Lung (tissue), 12 donors: ENCODE data around the gene SBF2. TPM values are rescaled to one million over a fixed set of nuclear protein-coding genes. Genes with fewer than 3 reads are reported as not detected.
A peak's percentile ranks its signal among the peaks of the same experiment; 100 is the strongest.

ENCODE experiments used
- ATAC-seq: fragments of 200-7000 bp; cut with Tn5 transposase; one replicate; pipeline ENCODE4 v1.9.1; 2020; ENCODE audit warnings: moderate number of reproducible peaks; ENCODE audit not compliant: insufficient read depth, low FRiP score
- DNase-seq, 3 donors: peaks; one replicate each; pipeline ENCODE4 v3.0.0-alpha.2; 2013 to 2017
- H3K27ac ChIP-seq, 2 donors: one replicate each; pipeline ENCODE4 v1.5.1; 2013; ENCODE audit warnings: mild to moderate bottlenecking in 2 of 2, moderate library complexity in 2 of 2, control low read depth in 1 of 2, inconsistent platforms in 1 of 2, low read depth in 1 of 2, low read length in 1 of 2
- H3K27me3 ChIP-seq, 3 donors: one replicate each; pipeline ENCODE4 v1.5.1; 2013; ENCODE audit warnings: low read length in 2 of 3; ENCODE audit not compliant: control insufficient read depth in 3 of 3, insufficient read depth in 3 of 3
- H3K36me3 ChIP-seq, 4 donors: one replicate each; pipeline ENCODE4 v1.5.1; 2013; ENCODE audit warnings: low read length in 4 of 4, mild to moderate bottlenecking in 1 of 4, moderate library complexity in 1 of 4; ENCODE audit not compliant: control insufficient read depth in 4 of 4, insufficient read depth in 4 of 4
- H3K4me1 ChIP-seq, 5 donors: one replicate each; pipeline ENCODE4 v1.5.1; 2013; ENCODE audit warnings: low read length in 5 of 5, mild to moderate bottlenecking in 2 of 5, moderate library complexity in 1 of 5; ENCODE audit not compliant: control insufficient read depth in 5 of 5, insufficient read depth in 5 of 5
- H3K4me3 ChIP-seq: one replicate; pipeline ENCODE4 v1.5.1; 2013; ENCODE audit warnings: mild to moderate bottlenecking, control low read depth, moderate library complexity
- H3K9ac ChIP-seq, 2 donors: one replicate each; pipeline ENCODE4 v1.5.1; 2013; ENCODE audit warnings: low read length in 2 of 2, control low read depth in 1 of 2; ENCODE audit not compliant: insufficient read depth in 1 of 2
- H3K9me3 ChIP-seq, 4 donors: one replicate each; pipeline ENCODE4 v1.5.1; 2013; ENCODE audit warnings: low read length in 3 of 4, mild to moderate bottlenecking in 1 of 4, moderate library complexity in 1 of 4; ENCODE audit not compliant: control insufficient read depth in 4 of 4, insufficient read depth in 3 of 4
- CTCF ChIP-seq: IDR thresholded peaks from 2 replicates; pipeline ENCODE4 v1.5.1; 2012; ENCODE audit warnings: mild to moderate bottlenecking; ENCODE audit errors: control extremely low read depth, extremely low read depth
- WGBS, 2 donors: extraction: QIAGEN DNeasy Blood & Tissue Kit; methylation state at CpG; one replicate each; pipeline ENCODE4 v1.1.7; 2013; 5-methylcytosine and 5-hydroxymethylcytosine counted together
- polyA plus RNA-seq, 2 donors: library from polyadenylated mRNA; stranded (reverse); fragments of 200-250 nt; gene quantifications; one replicate each; pipeline ENCODE4 v1.2.1, GENCODE V29; 2013
- total RNA-seq, 2 donors: library from RNA; depleted of rRNA in 1 of 2; stranded (reverse); fragments of >200 nt in 1 of 2; gene quantifications; one replicate each; pipeline ENCODE4 v1.2.1, GENCODE V29; 2014 to 2021
- donor health status: control.
- donor health status: control.
- donor health status: Bipolar disorder and iron deficiency.
- donor health status: healthy.
- donor health status: DM: yes; HTN: yes; CAD: no.

The SBF2 gene
- total and polyA plus RNA-seq, 4 donors: 4.4 to 104 (median 24.9) TPM

DNA sequence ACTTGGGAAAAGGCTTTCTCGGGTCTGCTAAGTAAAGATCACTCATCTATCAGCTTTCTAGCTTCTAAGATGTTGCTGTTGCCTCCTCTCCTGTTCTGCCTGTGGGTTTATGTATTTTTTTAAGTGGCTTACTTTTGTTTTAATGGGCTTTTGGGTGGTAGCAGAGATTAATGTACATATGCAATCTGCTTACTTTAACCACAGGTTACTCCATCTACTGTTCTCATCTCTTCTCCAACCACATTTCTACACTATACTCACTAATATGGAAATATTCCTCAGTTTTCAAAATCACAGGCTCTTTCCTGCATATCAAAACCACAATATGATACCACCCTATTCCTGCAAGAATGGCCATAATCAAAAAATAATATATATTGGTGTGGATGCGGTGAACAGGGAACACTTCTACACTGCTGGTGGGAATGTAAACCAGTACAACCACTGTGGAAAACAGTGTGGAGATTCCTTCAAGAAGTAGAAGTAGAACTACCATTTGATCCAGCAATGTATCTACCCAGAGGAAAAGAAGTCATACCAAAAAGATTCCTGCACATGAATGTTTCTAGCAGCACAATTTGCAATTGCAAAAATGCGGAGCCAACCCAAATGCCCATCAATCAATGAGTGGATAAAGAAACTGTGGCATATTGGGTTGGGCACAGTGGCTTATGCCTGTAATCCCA lies 341.4 kb downstream of the SBF2 start:
- no peak for TF ChIP-seq CTCF
- Histone ChIP-seq H3K27me3 (no peaks in the 10 kb centered on the region), H3K4me3 (no peak overlapping the region), H3K9ac (peak overlapping the region in 1 of 2 donors; percentile 34), H3K9me3 (no peaks in the 10 kb centered on the region), H3K36me3 (peaks cover 0 to 3% (median 1%) of the 10 kb centered on the region in 4 donors), H3K4me1 (peaks cover 0 to 5% (median 0%) of the 10 kb centered on the region in 5 donors), H3K27ac (no peak overlapping the region)
- whole genome bisulfite sequencing, 2 donors: 96 to 99% methylated on average over 3 of the region's 3 CpGs
- DNase-seq: no peak
- ATAC-seq: no peak

GRCh38 chr11:9951807-9952206 lies 342.2 kb downstream of the SBF2 start:
- H3K27me3 ChIP-seq: no peaks in the 10 kb centered on the region
- no peaks in the 10 kb centered on the region for H3K9me3 ChIP-seq
- no peak for TF ChIP-seq CTCF
- H3K36me3 ChIP-seq: peaks cover 0 to 6% (median 2%) of the 10 kb centered on the region in 4 donors
- no peak overlapping the region for H3K4me3 ChIP-seq
- peaks cover 0 to 5% (median 0%) of the 10 kb centered on the region in 5 donors for H3K4me1 ChIP-seq
- ATAC-seq (no peak), DNase-seq (peak; percentile 35 to 64 (median 61))
- no peak overlapping the region for H3K9ac ChIP-seq
- WGBS, 2 donors: 55 to 89% methylated on average over 1 of the region's 1 CpG
- H3K27ac ChIP-seq: no peak overlapping the region

DNA sequence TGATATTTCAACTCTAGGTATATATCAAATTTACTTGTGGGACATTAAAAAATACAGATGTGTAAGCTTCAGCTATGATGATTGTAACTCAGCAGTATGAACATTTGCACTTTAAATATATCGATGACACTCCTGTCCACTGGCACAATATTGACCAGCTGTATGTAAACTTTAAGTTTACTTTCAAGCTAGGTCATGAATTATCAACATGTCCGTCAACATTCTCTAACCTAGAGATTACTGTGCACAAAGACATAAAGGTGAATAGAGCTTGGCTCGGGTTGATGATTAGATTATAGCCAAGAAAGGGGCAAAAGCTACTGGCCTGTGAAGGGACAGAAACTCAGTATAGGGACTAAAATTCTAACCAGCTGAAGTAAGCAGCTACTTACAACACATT lies 343.6 kb downstream of the SBF2 start:
- no peak overlapping the region for H3K9ac ChIP-seq
- H3K36me3 ChIP-seq: peaks cover 0 to 10% (median 5%) of the 10 kb centered on the region in 4 donors
- no peak for TF ChIP-seq CTCF
- no peak overlapping the region for H3K27ac ChIP-seq
- DNase-seq (no peak), ATAC-seq (no peak)
- WGBS, 2 donors: 93 to 97% methylated on average over 3 of the region's 3 CpGs
- H3K4me3 ChIP-seq: no peak overlapping the region
- H3K4me1 ChIP-seq: peaks cover 0 to 5% (median 0%) of the 10 kb centered on the region in 5 donors
- peaks cover 0 to 5% (median 0%) of the 10 kb centered on the region in 4 donors for H3K9me3 ChIP-seq
- no peaks in the 10 kb centered on the region for H3K27me3 ChIP-seq
